Parathyroid adenoma (tissue), 2 donors: ENCODE data around the gene CSMD2.

ENCODE experiments used
- H2AFZ ChIP-seq: fragments of 300-600 bp; sonication (generic); one replicate; pipeline ENCODE4 v1.7.0; 2017; ENCODE audit warnings: antibody characterized with exemption, mild to moderate bottlenecking
- H3K27ac ChIP-seq: fragments of 300-600 bp; sonication (generic); one replicate; pipeline ENCODE4 v1.7.0; 2017
- H3K27me3 ChIP-seq: fragments of 300-600 bp; sonication (generic); one replicate; pipeline ENCODE4 v1.7.0; 2017; ENCODE audit warnings: low read length; ENCODE audit not compliant: control insufficient read depth, insufficient read depth
- H3K36me3 ChIP-seq: fragments of 300-600 bp; sonication (generic); one replicate; pipeline ENCODE4 v1.7.0; 2017; ENCODE audit warnings: low read length; ENCODE audit not compliant: control insufficient read depth, insufficient read depth
- H3K4me1 ChIP-seq: fragments of 300-600 bp; sonication (generic); one replicate; pipeline ENCODE4 v1.7.0; 2017; ENCODE audit warnings: control low read depth
- H3K4me2 ChIP-seq: fragments of 300-600 bp; sonication (generic); one replicate; pipeline ENCODE4 v1.7.0; 2017; ENCODE audit warnings: low read length
- H3K4me3 ChIP-seq: fragments of 300-600 bp; sonication (generic); one replicate; pipeline ENCODE4 v1.7.0; 2017; ENCODE audit warnings: low read depth, low read length
- H3K79me2 ChIP-seq: fragments of 300-600 bp; sonication (generic); one replicate; pipeline ENCODE4 v1.7.0; 2017; ENCODE audit warnings: control low read depth
- H3K9ac ChIP-seq: fragments of 300-600 bp; sonication (generic); one replicate; pipeline ENCODE4 v1.7.0; 2017; ENCODE audit warnings: mild to moderate bottlenecking
- H3K9me3 ChIP-seq: fragments of 300-600 bp; sonication (generic); one replicate; pipeline ENCODE4 v1.7.0; 2017; ENCODE audit warnings: low read length; ENCODE audit not compliant: control insufficient read depth
- TF ChIP-seq, protein P1 (sequence below): fragments of 300-600 bp; sonication (generic); IDR thresholded peaks from one replicate; pipeline ENCODE4 v1.7.0; 2017; ENCODE audit warnings: antibody characterized with exemption, mild to moderate bottlenecking
- donor health status: primary hyperparathyroidism.

CSMD2 gene

DNA sequence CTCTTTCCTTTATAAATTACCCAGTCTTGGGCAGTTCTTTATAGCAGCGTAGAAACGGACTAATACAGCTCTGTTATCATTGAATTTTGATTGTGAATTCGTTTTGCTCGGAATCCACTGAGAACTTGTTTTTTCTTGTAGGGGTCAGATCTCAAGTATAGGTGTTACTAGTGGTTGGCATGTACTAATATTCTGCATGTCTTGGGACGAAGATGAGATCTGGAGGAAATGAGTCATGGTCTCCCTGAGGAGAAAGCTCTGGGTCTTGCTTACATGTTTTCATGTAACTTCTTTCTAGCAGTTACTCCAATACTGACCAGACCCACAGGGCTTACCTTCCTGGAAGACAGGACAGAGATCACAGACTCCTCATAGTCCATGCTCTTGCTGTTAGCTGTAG lies 662.3 kb downstream of the CSMD2 start:
- Histone ChIP-seq H2AFZ (no peak overlapping the region), H3K27ac (no peak overlapping the region), H3K79me2 (no peaks in the 10 kb centered on the region), H3K4me2 (no peak overlapping the region), H3K27me3 (no peaks in the 10 kb centered on the region), H3K36me3 (no peaks in the 10 kb centered on the region), H3K9me3 (no peaks in the 10 kb centered on the region), H3K9ac (no peak overlapping the region), H3K4me1 (no peaks in the 10 kb centered on the region), H3K4me3 (no peak overlapping the region)
- TF ChIP-seq, protein P1, sequence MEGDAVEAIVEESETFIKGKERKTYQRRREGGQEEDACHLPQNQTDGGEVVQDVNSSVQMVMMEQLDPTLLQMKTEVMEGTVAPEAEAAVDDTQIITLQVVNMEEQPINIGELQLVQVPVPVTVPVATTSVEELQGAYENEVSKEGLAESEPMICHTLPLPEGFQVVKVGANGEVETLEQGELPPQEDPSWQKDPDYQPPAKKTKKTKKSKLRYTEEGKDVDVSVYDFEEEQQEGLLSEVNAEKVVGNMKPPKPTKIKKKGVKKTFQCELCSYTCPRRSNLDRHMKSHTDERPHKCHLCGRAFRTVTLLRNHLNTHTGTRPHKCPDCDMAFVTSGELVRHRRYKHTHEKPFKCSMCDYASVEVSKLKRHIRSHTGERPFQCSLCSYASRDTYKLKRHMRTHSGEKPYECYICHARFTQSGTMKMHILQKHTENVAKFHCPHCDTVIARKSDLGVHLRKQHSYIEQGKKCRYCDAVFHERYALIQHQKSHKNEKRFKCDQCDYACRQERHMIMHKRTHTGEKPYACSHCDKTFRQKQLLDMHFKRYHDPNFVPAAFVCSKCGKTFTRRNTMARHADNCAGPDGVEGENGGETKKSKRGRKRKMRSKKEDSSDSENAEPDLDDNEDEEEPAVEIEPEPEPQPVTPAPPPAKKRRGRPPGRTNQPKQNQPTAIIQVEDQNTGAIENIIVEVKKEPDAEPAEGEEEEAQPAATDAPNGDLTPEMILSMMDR: no peak

DNA sequence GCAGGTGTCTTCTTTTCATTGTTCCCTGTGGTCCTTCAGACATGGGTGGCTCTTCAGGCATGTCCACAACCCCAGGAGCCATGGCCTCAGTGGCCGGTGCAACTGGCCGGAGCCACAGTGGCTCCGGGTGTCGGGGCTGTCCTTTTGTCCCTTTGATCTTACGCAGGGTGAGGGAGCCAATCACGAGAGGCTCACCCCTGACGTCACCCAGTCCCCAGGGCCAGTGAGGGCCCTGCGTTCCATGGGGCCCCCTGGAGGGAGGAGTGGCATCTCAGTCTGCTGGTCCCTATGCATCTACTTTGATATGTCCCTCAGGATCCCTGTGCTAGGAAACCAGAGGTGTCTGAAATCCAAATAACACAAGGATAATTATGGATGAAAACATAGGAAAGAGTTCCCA lies 663.3 kb downstream of the CSMD2 start:
- Histone ChIP-seq H3K27me3 (no peaks in the 10 kb centered on the region), H3K9ac (no peak overlapping the region), H3K4me3 (no peak overlapping the region), H2AFZ (no peak overlapping the region), H3K27ac (no peak overlapping the region), H3K4me2 (no peak overlapping the region), H3K4me1 (no peaks in the 10 kb centered on the region), H3K36me3 (no peaks in the 10 kb centered on the region), H3K9me3 (no peaks in the 10 kb centered on the region), H3K79me2 (no peaks in the 10 kb centered on the region)
- TF ChIP-seq, protein P1: no peak

DNA sequence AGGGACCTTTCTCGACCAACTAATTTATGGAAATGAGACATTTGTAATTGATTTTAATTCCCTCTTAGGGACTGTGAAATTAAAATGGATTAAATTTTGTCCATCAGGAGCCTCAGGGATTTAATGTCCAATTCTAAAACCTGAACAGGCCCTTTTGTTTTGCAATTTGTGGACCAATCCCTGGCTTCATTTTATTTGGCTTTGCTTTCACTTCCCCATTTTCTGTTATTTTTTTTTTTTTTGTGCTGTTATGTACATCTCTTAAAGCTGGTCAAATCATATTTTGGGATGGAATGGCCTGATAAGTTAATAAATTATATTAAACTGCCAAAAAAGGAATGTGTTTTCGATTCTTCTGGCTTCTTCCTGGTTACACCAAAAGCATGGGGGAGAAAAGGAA lies 663.7 kb downstream of the CSMD2 start:
- no peak overlapping the region for H3K27ac ChIP-seq
- no peak overlapping the region for H2AFZ ChIP-seq
- TF ChIP-seq, protein P1: no peak
- no peaks in the 10 kb centered on the region for H3K36me3 ChIP-seq
- H3K9ac ChIP-seq: no peak overlapping the region
- no peak overlapping the region for H3K4me2 ChIP-seq
- no peaks in the 10 kb centered on the region for H3K27me3 ChIP-seq
- H3K79me2 ChIP-seq: no peaks in the 10 kb centered on the region
- H3K4me1 ChIP-seq: no peaks in the 10 kb centered on the region
- no peak overlapping the region for H3K4me3 ChIP-seq
- no peaks in the 10 kb centered on the region for H3K9me3 ChIP-seq

DNA sequence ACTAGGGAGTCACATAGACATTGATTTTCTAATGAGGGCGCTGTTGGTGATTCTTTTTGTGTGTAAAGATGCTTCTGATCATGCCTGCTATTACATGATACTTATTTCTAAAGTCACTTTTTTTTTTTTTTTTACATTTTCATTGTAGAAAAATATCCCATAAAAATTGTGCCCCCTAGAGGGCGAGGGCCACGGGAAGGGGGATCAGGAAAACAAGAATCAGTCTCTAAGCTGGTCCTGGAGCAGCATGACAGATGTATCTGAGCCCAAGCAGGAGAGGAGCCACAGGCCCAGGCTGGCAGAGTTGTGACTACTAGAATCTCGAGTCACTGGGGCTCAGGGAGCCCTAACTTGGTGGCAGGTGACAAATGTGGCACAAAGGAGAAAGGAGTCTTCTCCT lies 664.5 kb downstream of the CSMD2 start:
- no peak overlapping the region for H3K27ac ChIP-seq
- H3K79me2 ChIP-seq: no peaks in the 10 kb centered on the region
- no peaks in the 10 kb centered on the region for H3K36me3 ChIP-seq
- no peak overlapping the region for H3K4me3 ChIP-seq
- H3K4me1 ChIP-seq: no peaks in the 10 kb centered on the region
- TF ChIP-seq, protein P1: no peak
- H2AFZ ChIP-seq: no peak overlapping the region
- no peaks in the 10 kb centered on the region for H3K27me3 ChIP-seq
- no peak overlapping the region for H3K9ac ChIP-seq
- H3K9me3 ChIP-seq: no peaks in the 10 kb centered on the region
- H3K4me2 ChIP-seq: no peak overlapping the region

DNA sequence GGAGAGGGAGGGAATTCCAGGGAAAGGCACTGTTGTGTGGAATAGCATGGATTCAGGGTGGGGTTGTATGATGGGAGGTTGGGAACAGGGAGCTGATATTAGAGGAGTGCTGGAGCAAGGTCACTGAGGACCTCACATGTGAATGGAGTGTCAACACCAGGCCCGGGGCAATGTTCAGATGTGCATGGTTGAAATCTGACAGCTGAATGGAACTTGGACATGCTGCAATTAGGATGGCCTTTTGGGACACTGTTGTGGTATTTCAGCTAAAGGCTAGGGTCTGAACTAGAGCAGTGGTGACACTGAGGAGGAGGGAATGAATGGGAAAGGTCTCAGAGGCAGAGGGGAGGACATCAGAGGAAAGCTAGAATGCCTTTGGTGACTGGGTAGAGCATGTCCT lies 667.6 kb downstream of the CSMD2 start:
- TF ChIP-seq, protein P1: no peak
- H2AFZ ChIP-seq: no peak overlapping the region
- H3K27ac ChIP-seq: no peak overlapping the region
- no peaks in the 10 kb centered on the region for H3K27me3 ChIP-seq
- H3K79me2 ChIP-seq: no peaks in the 10 kb centered on the region
- H3K9ac ChIP-seq: no peak overlapping the region
- no peaks in the 10 kb centered on the region for H3K4me1 ChIP-seq
- no peak overlapping the region for H3K4me2 ChIP-seq
- no peak overlapping the region for H3K4me3 ChIP-seq
- H3K36me3 ChIP-seq: no peaks in the 10 kb centered on the region
- no peaks in the 10 kb centered on the region for H3K9me3 ChIP-seq
